Islet precursor cell (in vitro differentiated cells): Measurements from ENCODE around the gene ZBTB8B.

Experiments used
- DNase-seq: peaks from one replicate; pipeline ENCODE4 v3.0.0-alpha.2; 2018

ZBTB8B gene

DNA sequence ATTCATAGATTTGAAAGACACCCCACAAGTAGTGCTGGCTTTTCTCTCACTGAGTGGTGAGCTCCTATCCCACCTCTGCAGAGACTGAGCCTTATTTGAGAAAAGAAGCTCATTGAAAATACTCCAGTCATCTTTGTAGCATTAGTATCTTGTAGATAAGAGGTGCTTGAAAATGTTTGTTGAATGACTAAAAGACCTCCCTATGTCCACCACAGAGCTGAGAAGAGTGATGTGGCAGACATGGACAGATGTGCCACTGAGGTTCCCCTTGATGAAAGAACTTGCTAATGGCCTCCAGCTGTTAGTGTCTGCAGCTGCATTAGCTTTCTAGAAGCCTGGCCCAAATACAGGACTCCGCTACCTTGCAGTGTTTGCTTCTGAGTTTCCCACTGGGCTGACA is 45.1 kb downstream of the ZBTB8B start:
- no peak for DNase-seq
